ENCODE measurements around the gene AQP7.
A peak's percentile ranks its signal among the peaks of the same experiment; 100 is the strongest.

Gene AQP7

DNA sequence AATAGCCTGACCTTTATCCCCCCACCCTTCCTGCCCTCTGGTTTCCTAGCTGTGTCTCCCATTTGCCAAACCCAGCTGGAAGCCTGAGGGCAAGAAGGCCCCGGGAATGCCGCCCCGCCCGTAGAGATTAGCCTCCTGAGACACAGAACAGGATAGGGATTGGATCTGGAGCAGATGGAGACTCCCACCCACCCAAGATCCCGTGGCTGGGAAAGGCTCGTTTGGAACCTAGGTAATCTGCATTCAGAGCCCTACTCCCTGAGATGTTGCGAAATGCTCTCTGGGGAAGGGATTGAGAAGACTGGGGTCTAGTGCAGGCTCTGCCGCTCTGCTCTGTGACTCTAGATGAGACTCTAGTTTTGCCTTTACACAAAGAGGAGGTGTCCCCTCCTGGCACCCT, 34.1 kb upstream of the AQP7 start:
- Mint-ChIP-seq H3K9me3 (no peaks in the 10 kb centered on the region), H3K4me3 (no peak overlapping the region), H3K27me3 (ENCODE audit: low read depth, poor library complexity) (peaks cover 15% of the 10 kb centered on the region), H3K4me1 (peaks cover 52% of the 10 kb centered on the region), H3K36me3 (ENCODE audit: low read depth) (no peaks in the 10 kb centered on the region), H3K27ac (no peak overlapping the region)
- TF ChIP-seq, protein P1, sequence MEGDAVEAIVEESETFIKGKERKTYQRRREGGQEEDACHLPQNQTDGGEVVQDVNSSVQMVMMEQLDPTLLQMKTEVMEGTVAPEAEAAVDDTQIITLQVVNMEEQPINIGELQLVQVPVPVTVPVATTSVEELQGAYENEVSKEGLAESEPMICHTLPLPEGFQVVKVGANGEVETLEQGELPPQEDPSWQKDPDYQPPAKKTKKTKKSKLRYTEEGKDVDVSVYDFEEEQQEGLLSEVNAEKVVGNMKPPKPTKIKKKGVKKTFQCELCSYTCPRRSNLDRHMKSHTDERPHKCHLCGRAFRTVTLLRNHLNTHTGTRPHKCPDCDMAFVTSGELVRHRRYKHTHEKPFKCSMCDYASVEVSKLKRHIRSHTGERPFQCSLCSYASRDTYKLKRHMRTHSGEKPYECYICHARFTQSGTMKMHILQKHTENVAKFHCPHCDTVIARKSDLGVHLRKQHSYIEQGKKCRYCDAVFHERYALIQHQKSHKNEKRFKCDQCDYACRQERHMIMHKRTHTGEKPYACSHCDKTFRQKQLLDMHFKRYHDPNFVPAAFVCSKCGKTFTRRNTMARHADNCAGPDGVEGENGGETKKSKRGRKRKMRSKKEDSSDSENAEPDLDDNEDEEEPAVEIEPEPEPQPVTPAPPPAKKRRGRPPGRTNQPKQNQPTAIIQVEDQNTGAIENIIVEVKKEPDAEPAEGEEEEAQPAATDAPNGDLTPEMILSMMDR (IDR thresholded peaks at IDR 0.05), result no peak
- no peak for DNase-seq

DNA sequence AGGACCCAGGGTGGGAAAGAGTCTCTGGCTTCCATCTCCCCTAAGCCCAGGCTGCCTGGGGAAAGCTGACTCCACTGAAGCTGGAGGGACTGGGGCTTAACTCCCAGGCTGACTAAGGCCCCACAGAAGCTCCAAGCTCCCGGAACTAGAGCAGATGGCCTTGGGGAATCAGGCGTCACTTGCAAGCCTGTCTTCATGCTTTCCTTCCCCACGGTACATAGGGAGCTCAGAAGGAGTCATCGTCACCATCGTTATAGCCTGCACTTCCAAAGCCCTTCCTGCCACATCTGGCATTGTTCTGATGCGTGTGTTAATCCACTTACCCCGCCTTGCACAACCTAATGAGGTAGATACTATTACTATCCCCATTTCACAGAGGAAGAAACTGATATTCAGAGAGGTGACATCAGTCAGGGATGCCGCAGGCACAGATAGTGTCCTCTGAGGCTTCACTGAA, 33.5 kb upstream of the AQP7 start:
- Mint-ChIP-seq H3K4me3 (no peak overlapping the region), H3K36me3 (ENCODE audit: low read depth) (no peaks in the 10 kb centered on the region), H3K4me1 (peaks cover 58% of the 10 kb centered on the region), H3K9me3 (no peaks in the 10 kb centered on the region), H3K27me3 (ENCODE audit: low read depth, poor library complexity) (peaks cover 16% of the 10 kb centered on the region), H3K27ac (no peak overlapping the region)
- no peak for DNase-seq
- TF ChIP-seq, protein P1 (IDR thresholded peaks at IDR 0.05), result no peak

DNA sequence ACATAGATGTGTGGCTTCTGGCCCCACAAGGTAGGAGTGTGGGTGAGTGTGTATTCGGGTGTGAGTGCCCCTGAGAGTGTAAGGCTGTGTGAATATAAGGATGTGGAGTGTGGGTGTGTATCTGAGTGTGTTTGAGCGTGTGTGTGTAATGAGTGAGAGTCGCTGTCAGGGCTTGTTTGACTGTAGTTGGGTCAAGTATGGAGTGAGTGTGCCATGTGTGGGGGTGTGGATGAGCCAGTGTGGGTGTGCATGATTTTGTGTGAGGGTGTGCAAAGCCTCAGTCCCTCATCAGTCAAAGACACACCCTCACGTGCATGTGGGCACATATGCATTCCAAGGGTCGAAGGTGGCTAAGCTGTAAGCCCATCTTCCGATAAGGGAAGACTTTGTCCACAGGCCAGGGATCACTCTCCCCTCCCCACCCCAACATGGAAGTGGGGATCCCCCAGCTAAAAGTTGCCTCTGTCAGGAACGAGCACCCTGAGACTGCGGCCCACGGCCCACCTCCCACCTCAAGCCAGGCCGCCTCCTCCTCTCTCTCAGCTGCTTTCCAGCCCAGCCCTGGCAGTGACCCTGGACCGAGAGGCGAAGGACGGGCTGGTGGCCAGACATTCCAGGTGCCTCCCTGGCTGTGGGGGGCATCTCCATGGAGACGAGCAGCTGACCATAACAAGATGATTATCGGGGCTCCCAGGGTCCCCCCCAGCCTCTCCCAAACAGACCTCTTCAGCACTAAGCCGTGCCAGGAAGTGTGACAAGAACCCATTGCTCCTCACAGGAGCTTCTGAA, 32.1 kb upstream of the AQP7 start:
- Mint-ChIP-seq H3K36me3 (ENCODE audit: low read depth) (no peaks in the 10 kb centered on the region), H3K27me3 (ENCODE audit: low read depth, poor library complexity) (peaks cover 13% of the 10 kb centered on the region), H3K4me1 (peaks cover 55% of the 10 kb centered on the region), H3K27ac (peak overlapping the region; percentile 41), H3K4me3 (no peak overlapping the region), H3K9me3 (no peaks in the 10 kb centered on the region)
- DNase-seq, result no peak
- TF ChIP-seq, protein P1 (IDR thresholded peaks at IDR 0.05), result no peak

DNA sequence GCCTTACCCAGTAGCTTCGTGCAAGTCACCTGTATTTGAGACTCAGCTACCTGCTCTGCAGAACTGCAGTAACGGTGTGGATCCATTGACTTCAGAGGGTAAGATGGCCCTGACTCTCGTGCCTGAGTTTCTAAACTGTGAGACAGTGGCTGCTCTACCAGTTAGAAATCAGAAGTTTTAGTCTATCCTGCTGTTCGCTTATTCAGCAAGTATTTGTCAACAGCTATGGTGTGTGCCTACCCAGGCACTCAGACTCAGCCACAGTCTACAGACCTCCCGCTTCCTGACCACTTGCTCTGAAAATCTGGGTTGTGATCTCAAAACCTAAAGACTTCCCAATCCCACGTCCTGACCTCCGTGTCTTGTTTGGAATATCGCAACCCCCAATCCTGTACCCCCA, 31.5 kb upstream of the AQP7 start:
- TF ChIP-seq, protein P1 (IDR thresholded peaks at IDR 0.05), result no peak
- H3K27me3 Mint-ChIP-seq (ENCODE audit: low read depth, poor library complexity), result peaks cover 10% of the 10 kb centered on the region
- DNase-seq, result no peak
- no peaks in the 10 kb centered on the region for H3K9me3 Mint-ChIP-seq
- no peaks in the 10 kb centered on the region for H3K36me3 Mint-ChIP-seq (ENCODE audit: low read depth)
- H3K4me1 Mint-ChIP-seq, result peaks cover 48% of the 10 kb centered on the region
- no peak overlapping the region for H3K4me3 Mint-ChIP-seq
- no peak overlapping the region for H3K27ac Mint-ChIP-seq

DNA sequence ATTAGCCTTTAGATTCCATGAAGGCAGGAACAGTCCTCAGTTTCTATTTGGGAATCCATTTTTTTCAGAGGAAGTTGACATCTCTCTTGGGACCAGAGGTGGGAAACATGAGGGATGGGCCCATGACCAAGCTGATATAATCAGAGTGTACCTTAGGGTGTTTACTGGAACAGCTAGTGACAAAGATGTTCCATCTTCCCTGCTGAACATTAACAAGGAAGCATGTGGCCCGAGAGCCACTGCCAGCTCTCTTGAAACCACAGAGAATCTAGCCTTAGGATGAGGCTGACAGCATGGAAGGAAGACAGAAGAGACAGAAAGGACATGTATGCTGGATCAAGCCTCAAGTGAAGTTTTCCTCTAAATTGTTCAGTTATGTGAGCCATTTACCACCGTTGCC, 29.1 kb upstream of the AQP7 start:
- no peak for DNase-seq
- Mint-ChIP-seq H3K4me3 (no peak overlapping the region), H3K9me3 (no peaks in the 10 kb centered on the region), H3K36me3 (ENCODE audit: low read depth) (no peaks in the 10 kb centered on the region), H3K27me3 (ENCODE audit: low read depth, poor library complexity) (peaks cover 9% of the 10 kb centered on the region), H3K27ac (no peak overlapping the region), H3K4me1 (peaks cover 30% of the 10 kb centered on the region)
- TF ChIP-seq, protein P1 (IDR thresholded peaks at IDR 0.05), result no peak

DNA sequence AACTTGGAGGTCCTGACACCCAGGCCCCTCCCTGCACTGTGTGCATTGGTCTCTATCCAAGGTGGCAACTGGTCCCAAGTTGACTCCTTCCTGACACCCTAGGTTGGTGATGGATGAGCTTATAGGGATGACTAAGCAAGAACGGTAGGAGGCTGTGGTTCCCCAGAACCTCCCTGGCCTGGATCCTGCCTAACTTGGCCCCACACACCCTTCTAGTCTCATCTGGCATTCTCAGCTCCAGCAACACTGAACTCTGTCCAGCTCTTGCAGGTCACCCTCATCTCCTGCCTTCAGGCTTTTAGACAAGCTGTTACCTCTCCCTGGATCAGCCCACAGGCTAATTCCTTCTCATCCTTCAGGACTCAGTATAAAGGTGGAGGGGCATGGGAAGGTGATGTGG, 28.6 kb upstream of the AQP7 start:
- no peak overlapping the region for H3K27ac Mint-ChIP-seq
- TF ChIP-seq, protein P1 (IDR thresholded peaks at IDR 0.05), result no peak
- H3K36me3 Mint-ChIP-seq (ENCODE audit: low read depth), result no peaks in the 10 kb centered on the region
- H3K9me3 Mint-ChIP-seq, result no peaks in the 10 kb centered on the region
- H3K4me3 Mint-ChIP-seq, result no peak overlapping the region
- H3K27me3 Mint-ChIP-seq (ENCODE audit: low read depth, poor library complexity), result peaks cover 9% of the 10 kb centered on the region
- peaks cover 26% of the 10 kb centered on the region for H3K4me1 Mint-ChIP-seq
- DNase-seq, result no peak
